PFSK-1 (cell line): Measurements from ENCODE around the gene CLIP3.

Source experiments
- FOXP2 ChIP-seq: optimal IDR thresholded peaks from 2 replicates; pipeline ENCODE3; 2011; ENCODE audit warnings: borderline replicate concordance, control low read depth, inconsistent platforms; ENCODE audit not compliant: insufficient read depth; ENCODE audit errors: extremely low read length, extremely low read depth
- POLR2AphosphoS5 ChIP-seq: IDR thresholded peaks from 2 replicates; pipeline ENCODE4 v1.6.1; 2012; ENCODE audit warnings: low read depth, mild to moderate bottlenecking, control low read depth, low read length, moderate library complexity
- SIN3A ChIP-seq: IDR thresholded peaks from 2 replicates; pipeline ENCODE4 v1.6.1; 2012; ENCODE audit warnings: mild to moderate bottlenecking, low read length, moderate library complexity, borderline replicate concordance; ENCODE audit not compliant: insufficient read depth
- TAF1 ChIP-seq: IDR thresholded peaks from 2 replicates; pipeline ENCODE4 v1.6.1; 2012; ENCODE audit warnings: low read length, control low read depth, borderline replicate concordance; ENCODE audit not compliant: insufficient read depth
- TF ChIP-seq, protein P1 (sequence below), 2 experiments: IDR thresholded peaks; 2 replicates each; pipeline versions ENCODE4 v1.6.1 to v1.8.0; 2011 to 2012; ENCODE audit warnings: low read depth in 2 of 2, low read length in 2 of 2, control low read depth in 1 of 2, inconsistent platforms in 1 of 2, mild to moderate bottlenecking in 1 of 2, moderate library complexity in 1 of 2; ENCODE audit not compliant: insufficient read depth in 1 of 2

The CLIP3 gene

DNA sequence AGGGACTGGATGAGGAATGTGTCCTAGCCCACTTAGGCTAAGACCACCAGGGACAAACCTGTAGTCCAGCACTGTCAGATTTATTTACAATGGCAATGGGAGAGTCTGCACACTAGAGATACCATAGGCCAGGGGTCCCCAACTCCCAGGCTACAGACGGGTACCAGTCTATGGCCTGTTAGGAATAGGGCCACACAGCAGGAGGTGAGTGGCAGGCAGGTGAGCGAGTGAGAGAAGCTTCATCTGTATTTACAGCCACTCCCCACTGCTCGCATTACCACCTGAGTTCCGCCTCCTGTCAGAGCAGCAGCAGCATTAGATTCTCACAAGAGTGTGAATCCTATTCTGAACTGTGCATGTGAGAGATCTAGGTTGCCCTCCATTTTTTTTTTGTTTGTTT, 19.0 kb upstream of the CLIP3 start:
- TF ChIP-seq TAF1, result no peak
- TF ChIP-seq, protein P1, sequence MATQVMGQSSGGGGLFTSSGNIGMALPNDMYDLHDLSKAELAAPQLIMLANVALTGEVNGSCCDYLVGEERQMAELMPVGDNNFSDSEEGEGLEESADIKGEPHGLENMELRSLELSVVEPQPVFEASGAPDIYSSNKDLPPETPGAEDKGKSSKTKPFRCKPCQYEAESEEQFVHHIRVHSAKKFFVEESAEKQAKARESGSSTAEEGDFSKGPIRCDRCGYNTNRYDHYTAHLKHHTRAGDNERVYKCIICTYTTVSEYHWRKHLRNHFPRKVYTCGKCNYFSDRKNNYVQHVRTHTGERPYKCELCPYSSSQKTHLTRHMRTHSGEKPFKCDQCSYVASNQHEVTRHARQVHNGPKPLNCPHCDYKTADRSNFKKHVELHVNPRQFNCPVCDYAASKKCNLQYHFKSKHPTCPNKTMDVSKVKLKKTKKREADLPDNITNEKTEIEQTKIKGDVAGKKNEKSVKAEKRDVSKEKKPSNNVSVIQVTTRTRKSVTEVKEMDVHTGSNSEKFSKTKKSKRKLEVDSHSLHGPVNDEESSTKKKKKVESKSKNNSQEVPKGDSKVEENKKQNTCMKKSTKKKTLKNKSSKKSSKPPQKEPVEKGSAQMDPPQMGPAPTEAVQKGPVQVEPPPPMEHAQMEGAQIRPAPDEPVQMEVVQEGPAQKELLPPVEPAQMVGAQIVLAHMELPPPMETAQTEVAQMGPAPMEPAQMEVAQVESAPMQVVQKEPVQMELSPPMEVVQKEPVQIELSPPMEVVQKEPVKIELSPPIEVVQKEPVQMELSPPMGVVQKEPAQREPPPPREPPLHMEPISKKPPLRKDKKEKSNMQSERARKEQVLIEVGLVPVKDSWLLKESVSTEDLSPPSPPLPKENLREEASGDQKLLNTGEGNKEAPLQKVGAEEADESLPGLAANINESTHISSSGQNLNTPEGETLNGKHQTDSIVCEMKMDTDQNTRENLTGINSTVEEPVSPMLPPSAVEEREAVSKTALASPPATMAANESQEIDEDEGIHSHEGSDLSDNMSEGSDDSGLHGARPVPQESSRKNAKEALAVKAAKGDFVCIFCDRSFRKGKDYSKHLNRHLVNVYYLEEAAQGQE (IDR thresholded peaks at IDR 0.05; ENCODE audit: insufficient read depth in 1 of 2, low read depth in 2 of 2, low read length in 2 of 2), result no peak

DNA sequence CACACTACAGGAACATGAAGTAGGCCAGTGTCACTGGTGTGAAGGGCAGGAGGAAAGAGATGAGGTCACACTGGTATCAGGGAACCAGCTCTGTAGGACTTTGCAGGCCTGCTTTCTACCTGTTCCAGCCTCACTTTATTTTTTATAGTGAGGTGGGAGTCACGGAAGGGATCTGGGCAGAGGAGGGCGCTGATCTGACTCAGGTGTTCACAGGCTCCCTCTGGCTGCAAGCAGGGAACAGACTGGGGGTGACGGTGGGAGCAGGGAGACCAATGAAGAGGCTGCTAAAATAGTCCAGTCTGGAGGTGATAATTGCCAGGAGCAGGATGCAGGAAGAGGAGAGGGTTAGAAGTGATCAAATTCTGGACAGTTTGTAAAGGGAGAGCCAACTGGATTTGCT, 18.6 kb upstream of the CLIP3 start:
- TF ChIP-seq POLR2AphosphoS5 (no peak), SIN3A (no peak), FOXP2 (no peak), TAF1 (no peak)
- TF ChIP-seq, protein P1 (IDR thresholded peaks at IDR 0.05; ENCODE audit: insufficient read depth in 1 of 2, low read depth in 2 of 2, low read length in 2 of 2), result no peak

DNA sequence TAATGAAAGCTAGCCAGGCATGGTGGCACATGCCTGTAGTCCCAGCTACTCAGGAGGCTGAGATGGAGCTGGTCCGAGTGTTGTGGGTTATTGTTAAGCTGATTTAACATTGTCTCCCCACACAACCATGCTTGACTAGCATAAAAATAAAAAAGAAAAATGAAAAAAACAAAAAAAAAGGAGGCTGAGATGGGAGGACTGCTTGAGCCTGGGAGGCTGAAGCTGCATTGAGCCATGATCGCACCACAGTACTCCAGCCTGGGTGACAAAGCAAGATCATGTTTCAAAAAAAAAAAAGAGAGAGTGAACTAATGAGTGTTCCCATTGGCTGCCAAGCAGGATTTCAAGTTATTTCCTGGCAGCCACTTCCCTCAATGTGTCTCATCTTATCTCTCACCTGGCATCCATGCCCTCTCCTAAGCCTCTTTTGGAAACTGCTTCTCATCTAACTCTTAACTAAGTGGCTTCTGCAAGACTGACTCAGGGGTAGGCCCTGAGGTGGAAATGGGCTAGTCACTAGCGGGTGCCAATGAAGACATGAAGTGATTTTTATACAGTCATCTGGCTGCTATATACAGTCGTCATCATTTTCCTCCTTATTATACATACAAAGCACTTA, 16.5 kb upstream of the CLIP3 start:
- TF ChIP-seq SIN3A, result no peak
- no peak for TF ChIP-seq POLR2AphosphoS5
- TF ChIP-seq, protein P1 (IDR thresholded peaks at IDR 0.05; ENCODE audit: insufficient read depth in 1 of 2, low read depth in 2 of 2, low read length in 2 of 2), result no peak

DNA sequence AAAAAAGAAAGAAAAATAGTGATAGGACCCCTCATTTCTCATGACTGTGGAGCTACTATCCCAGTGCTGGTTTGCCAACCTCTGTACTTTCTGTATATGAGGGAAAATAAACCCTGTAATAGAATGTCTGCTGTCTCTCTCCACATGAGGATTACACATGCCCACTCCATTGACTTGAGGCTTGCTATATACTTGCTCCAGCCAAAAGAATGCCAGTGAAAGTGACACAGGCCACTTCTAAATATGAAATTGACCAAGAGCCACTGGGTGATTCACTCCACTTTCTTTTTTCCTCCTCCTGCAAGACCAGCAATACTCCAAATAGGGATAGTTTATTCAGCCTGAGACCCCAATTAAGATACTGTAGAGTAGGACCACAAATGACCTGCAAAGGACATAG, 15.2 kb upstream of the CLIP3 start:
- TF ChIP-seq TAF1 (no peak), POLR2AphosphoS5 (no peak), SIN3A (no peak), FOXP2 (no peak)
- TF ChIP-seq, protein P1 (IDR thresholded peaks at IDR 0.05; ENCODE audit: insufficient read depth in 1 of 2, low read depth in 2 of 2, low read length in 2 of 2), result no peak

DNA sequence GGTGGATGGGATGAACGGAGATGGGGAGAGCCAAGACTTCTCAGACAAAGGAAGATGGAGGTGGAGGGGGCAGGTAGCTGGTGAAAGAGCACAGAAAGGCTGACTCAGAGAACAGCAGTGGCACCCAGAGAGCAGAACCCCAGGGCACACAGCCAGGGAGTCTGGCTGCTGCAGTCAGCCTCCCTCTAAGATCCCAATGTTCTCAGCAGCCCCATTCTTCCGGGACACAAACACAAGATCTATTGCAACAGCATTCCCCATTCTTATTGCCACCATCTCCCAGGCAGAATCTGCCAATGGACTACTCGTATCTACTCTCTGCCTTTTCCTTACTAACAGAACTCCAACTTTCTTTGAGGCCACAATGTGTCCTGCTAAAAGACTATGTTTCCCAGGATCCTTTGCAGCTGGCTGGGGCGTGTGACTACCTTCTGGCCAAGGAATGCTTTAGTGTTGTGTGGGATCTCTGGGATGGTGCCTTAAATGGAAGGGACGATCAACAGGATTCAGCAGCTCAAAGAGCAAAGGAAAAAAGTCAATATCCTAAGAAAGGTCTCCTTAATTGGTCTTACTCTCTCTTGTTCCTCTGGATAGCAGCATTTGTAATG, 13.9 kb upstream of the CLIP3 start:
- TF ChIP-seq TAF1, result no peak
- no peak for TF ChIP-seq SIN3A
- TF ChIP-seq FOXP2, result no peak
- TF ChIP-seq, protein P1 (IDR thresholded peaks at IDR 0.05; ENCODE audit: insufficient read depth in 1 of 2, low read depth in 2 of 2, low read length in 2 of 2), result no peak
- no peak for TF ChIP-seq POLR2AphosphoS5
